ENCODE measurements around the gene LSM3.
A peak's percentile ranks its signal among the peaks of the same experiment; 100 is the strongest.

Gene LSM3

GRCh38 chr3:14178247-14179113 lies at the start of gene LSM3, which contains the start of gene XPC:
TSS of gene LSM3 (plus strand) at chr3:14178817. CDS start at chr3:14178861, 44 bp downstream.
TSS of gene XPC (minus strand) at chr3:14178601. CDS start at chr3:14178568, 33 bp downstream.
- Histone ChIP-seq H3K4me3 (ENCODE audit: low read length) (peak within 1 kb of the TSS; percentile 85), H3K27me3 (ENCODE audit: control insufficient read depth, insufficient read depth, low read length) (no peaks in the 10 kb centered on the region), H3K4me1 (ENCODE audit: control insufficient read depth, insufficient read depth, low read length) (peaks cover 15% of the 10 kb centered on the region), H3K9ac (ENCODE audit: low read length) (peak within 1 kb of the TSS; percentile 90), H3K36me3 (ENCODE audit: control insufficient read depth, insufficient read depth, low read length) (no peaks in the 10 kb centered on the region), H3K27ac (ENCODE audit: low read depth, low read length) (peak within 1 kb of the TSS; percentile 93)

- peaks cover 51% of the 10 kb centered on the region for H3K36me3 ChIP-seq (ENCODE audit: control insufficient read depth, insufficient read depth, low read length)
- H3K27me3 ChIP-seq (ENCODE audit: control insufficient read depth, insufficient read depth, low read length): no peaks in the 10 kb centered on the region
- H3K9ac ChIP-seq (ENCODE audit: low read length): no peak overlapping the region
- peaks cover 19% of the 10 kb centered on the region for H3K4me1 ChIP-seq (ENCODE audit: control insufficient read depth, insufficient read depth, low read length)
- H3K4me3 ChIP-seq (ENCODE audit: low read length): no peak overlapping the region
- H3K27ac ChIP-seq (ENCODE audit: low read depth, low read length): no peak overlapping the region
Observed at GRCh38 chr3:14129296-14129695, 49.3 kb upstream of the LSM3 start.

- no peak overlapping the region for H3K27ac ChIP-seq (ENCODE audit: low read depth, low read length)
- H3K27me3 ChIP-seq (ENCODE audit: control insufficient read depth, insufficient read depth, low read length): no peaks in the 10 kb centered on the region
- H3K36me3 ChIP-seq (ENCODE audit: control insufficient read depth, insufficient read depth, low read length): peaks cover 59% of the 10 kb centered on the region
- H3K4me3 ChIP-seq (ENCODE audit: low read length): no peak overlapping the region
- no peak overlapping the region for H3K9ac ChIP-seq (ENCODE audit: low read length)
- peaks cover 19% of the 10 kb centered on the region for H3K4me1 ChIP-seq (ENCODE audit: control insufficient read depth, insufficient read depth, low read length)
Observed at GRCh38 chr3:14130230-14130629, 48.4 kb upstream of the LSM3 start.

- H3K4me1 ChIP-seq (ENCODE audit: control insufficient read depth, insufficient read depth, low read length): peaks cover 19% of the 10 kb centered on the region
- no peak overlapping the region for H3K9ac ChIP-seq (ENCODE audit: low read length)
- no peak overlapping the region for H3K27ac ChIP-seq (ENCODE audit: low read depth, low read length)
- no peak overlapping the region for H3K4me3 ChIP-seq (ENCODE audit: low read length)
- peaks cover 64% of the 10 kb centered on the region for H3K36me3 ChIP-seq (ENCODE audit: control insufficient read depth, insufficient read depth, low read length)
- H3K27me3 ChIP-seq (ENCODE audit: control insufficient read depth, insufficient read depth, low read length): no peaks in the 10 kb centered on the region
Observed at GRCh38 chr3:14130707-14131106, 47.9 kb upstream of the LSM3 start.

GRCh38 chr3:14131134-14131533 lies 47.5 kb upstream of the LSM3 start:
- Histone ChIP-seq H3K27ac (ENCODE audit: low read depth, low read length) (no peak overlapping the region), H3K36me3 (ENCODE audit: control insufficient read depth, insufficient read depth, low read length) (peaks cover 67% of the 10 kb centered on the region), H3K27me3 (ENCODE audit: control insufficient read depth, insufficient read depth, low read length) (no peaks in the 10 kb centered on the region), H3K4me3 (ENCODE audit: low read length) (no peak overlapping the region), H3K4me1 (ENCODE audit: control insufficient read depth, insufficient read depth, low read length) (peaks cover 16% of the 10 kb centered on the region), H3K9ac (ENCODE audit: low read length) (no peak overlapping the region)

GRCh38 chr3:14132120-14132519 lies 46.5 kb upstream of the LSM3 start:
- no peaks in the 10 kb centered on the region for H3K27me3 ChIP-seq (ENCODE audit: control insufficient read depth, insufficient read depth, low read length)
- no peak overlapping the region for H3K9ac ChIP-seq (ENCODE audit: low read length)
- no peak overlapping the region for H3K4me3 ChIP-seq (ENCODE audit: low read length)
- peaks cover 70% of the 10 kb centered on the region for H3K36me3 ChIP-seq (ENCODE audit: control insufficient read depth, insufficient read depth, low read length)
- peaks cover 6% of the 10 kb centered on the region for H3K4me1 ChIP-seq (ENCODE audit: control insufficient read depth, insufficient read depth, low read length)
- no peak overlapping the region for H3K27ac ChIP-seq (ENCODE audit: low read depth, low read length)

- H3K9ac ChIP-seq (ENCODE audit: low read length): no peak overlapping the region
- H3K4me3 ChIP-seq (ENCODE audit: low read length): no peak overlapping the region
- peaks cover 70% of the 10 kb centered on the region for H3K36me3 ChIP-seq (ENCODE audit: control insufficient read depth, insufficient read depth, low read length)
- H3K27me3 ChIP-seq (ENCODE audit: control insufficient read depth, insufficient read depth, low read length): no peaks in the 10 kb centered on the region
- no peak overlapping the region for H3K27ac ChIP-seq (ENCODE audit: low read depth, low read length)
- peaks cover under 1% of the 10 kb centered on the region for H3K4me1 ChIP-seq (ENCODE audit: control insufficient read depth, insufficient read depth, low read length)
Observed at GRCh38 chr3:14132689-14133088, 45.9 kb upstream of the LSM3 start.

GRCh38 chr3:14133188-14133800 lies 45.3 kb upstream of the LSM3 start:
- Histone ChIP-seq H3K4me1 (ENCODE audit: control insufficient read depth, insufficient read depth, low read length) (no peaks in the 10 kb centered on the region), H3K27ac (ENCODE audit: low read depth, low read length) (no peak overlapping the region), H3K36me3 (ENCODE audit: control insufficient read depth, insufficient read depth, low read length) (peaks cover 70% of the 10 kb centered on the region), H3K9ac (ENCODE audit: low read length) (no peak overlapping the region), H3K4me3 (ENCODE audit: low read length) (no peak overlapping the region), H3K27me3 (ENCODE audit: control insufficient read depth, insufficient read depth, low read length) (no peaks in the 10 kb centered on the region)

- Histone ChIP-seq H3K4me3 (ENCODE audit: low read length) (no peak overlapping the region), H3K4me1 (ENCODE audit: control insufficient read depth, insufficient read depth, low read length) (no peaks in the 10 kb centered on the region), H3K27ac (ENCODE audit: low read depth, low read length) (no peak overlapping the region), H3K27me3 (ENCODE audit: control insufficient read depth, insufficient read depth, low read length) (no peaks in the 10 kb centered on the region), H3K9ac (ENCODE audit: low read length) (no peak overlapping the region), H3K36me3 (ENCODE audit: control insufficient read depth, insufficient read depth, low read length) (peaks cover 68% of the 10 kb centered on the region)
Observed at GRCh38 chr3:14133876-14134275, 44.7 kb upstream of the LSM3 start.

- Histone ChIP-seq H3K9ac (ENCODE audit: low read length) (no peak overlapping the region), H3K4me1 (ENCODE audit: control insufficient read depth, insufficient read depth, low read length) (no peaks in the 10 kb centered on the region), H3K36me3 (ENCODE audit: control insufficient read depth, insufficient read depth, low read length) (peaks cover 68% of the 10 kb centered on the region), H3K27me3 (ENCODE audit: control insufficient read depth, insufficient read depth, low read length) (no peaks in the 10 kb centered on the region), H3K4me3 (ENCODE audit: low read length) (no peak overlapping the region), H3K27ac (ENCODE audit: low read depth, low read length) (no peak overlapping the region)
Observed at GRCh38 chr3:14134291-14134690, 44.3 kb upstream of the LSM3 start.

- no peak overlapping the region for H3K4me3 ChIP-seq (ENCODE audit: low read length)
- H3K27ac ChIP-seq (ENCODE audit: low read depth, low read length): no peak overlapping the region
- peaks cover 67% of the 10 kb centered on the region for H3K36me3 ChIP-seq (ENCODE audit: control insufficient read depth, insufficient read depth, low read length)
- H3K4me1 ChIP-seq (ENCODE audit: control insufficient read depth, insufficient read depth, low read length): no peaks in the 10 kb centered on the region
- no peaks in the 10 kb centered on the region for H3K27me3 ChIP-seq (ENCODE audit: control insufficient read depth, insufficient read depth, low read length)
- H3K9ac ChIP-seq (ENCODE audit: low read length): no peak overlapping the region
Observed at GRCh38 chr3:14135581-14135980, 43.0 kb upstream of the LSM3 start.

GRCh38 chr3:14137004-14137403 lies 41.6 kb upstream of the LSM3 start:
- peaks cover 61% of the 10 kb centered on the region for H3K36me3 ChIP-seq (ENCODE audit: control insufficient read depth, insufficient read depth, low read length)
- no peak overlapping the region for H3K4me3 ChIP-seq (ENCODE audit: low read length)
- no peaks in the 10 kb centered on the region for H3K27me3 ChIP-seq (ENCODE audit: control insufficient read depth, insufficient read depth, low read length)
- H3K27ac ChIP-seq (ENCODE audit: low read depth, low read length): no peak overlapping the region
- no peak overlapping the region for H3K9ac ChIP-seq (ENCODE audit: low read length)
- no peaks in the 10 kb centered on the region for H3K4me1 ChIP-seq (ENCODE audit: control insufficient read depth, insufficient read depth, low read length)

Measured in rectal smooth muscle tissue (tissue), 1 donor.